GM04504 (cell line): ENCODE measurements around the gene RAI14.
A peak's percentile ranks its signal among the peaks of the same experiment; 100 is the strongest.
"Not testable (repeated sequence)": the region's sequence is repeated elsewhere in the genome, so short reads cannot be mapped to it uniquely, and the experiment has no call there.

Experiments used
- DNase-seq: peaks from one replicate; pipeline ENCODE4 v3.0.0-alpha.2; 2012; ENCODE audit warnings: low read depth

The RAI14 gene

GRCh38 chr5:34820593-34820992 is 164.5 kb downstream of the RAI14 start:
- no peak for DNase-seq

- DNase-seq, result no peak
Observed at GRCh38 chr5:34822956-34823715, 167.0 kb downstream of the RAI14 start.

- DNase-seq, result no peak
Observed at GRCh38 chr5:34826347-34826746, 170.2 kb downstream of the RAI14 start.

- DNase-seq, result no peak
Observed at GRCh38 chr5:34827588-34828506, 171.7 kb downstream of the RAI14 start.

GRCh38 chr5:34830827-34831226 is 174.7 kb downstream of the RAI14 start:
- DNase-seq, result not testable (repeated sequence)

GRCh38 chr5:34831303-34831702 is 175.2 kb downstream of the RAI14 start:
- DNase-seq, result no peak

- no peak for DNase-seq
Observed at GRCh38 chr5:34832568-34832967, 176.4 kb downstream of the RAI14 start.

- no peak for DNase-seq
Observed at GRCh38 chr5:34833090-34833489, 177.0 kb downstream of the RAI14 start.

- DNase-seq, result no peak
Observed at GRCh38 chr5:34833976-34834793, 178.1 kb downstream of the RAI14 start.

GRCh38 chr5:34834794-34835089 is 178.6 kb downstream of the RAI14 start:
- DNase-seq, result no peak

- no peak for DNase-seq
Observed at GRCh38 chr5:34835664-34836063, 179.5 kb downstream of the RAI14 start.

GRCh38 chr5:34838785-34839714 is 182.9 kb downstream of the RAI14 start, which contains the start of gene TTC23L:
TTC23L (plus strand) TSS chr5:34839164; CDS start chr5:34840672, 1,508 bp downstream.
- peak; percentile 56 for DNase-seq

- DNase-seq, result no peak
Observed at GRCh38 chr5:34841816-34842215, 185.7 kb downstream of the RAI14 start.

- DNase-seq, result no peak
Observed at GRCh38 chr5:34842554-34842953, 186.4 kb downstream of the RAI14 start.

GRCh38 chr5:34843497-34843896 is 187.4 kb downstream of the RAI14 start:
- no peak for DNase-seq

- DNase-seq, result no peak
Observed at GRCh38 chr5:34844106-34844505, 188.0 kb downstream of the RAI14 start.

GRCh38 chr5:34844999-34845398 is 188.9 kb downstream of the RAI14 start:
- no peak for DNase-seq

GRCh38 chr5:34847056-34847455 is 190.9 kb downstream of the RAI14 start:
- DNase-seq, result no peak

GRCh38 chr5:34847552-34847951 is 191.4 kb downstream of the RAI14 start:
- no peak for DNase-seq

GRCh38 chr5:34848230-34848629 is 192.1 kb downstream of the RAI14 start:
- no peak for DNase-seq

GRCh38 chr5:34849253-34849652 is 193.1 kb downstream of the RAI14 start:
- DNase-seq, result no peak
